Left ventricle myocardium inferior (tissue), 1 donor: Measurements from ENCODE around the gene UBE3B. TPM values are rescaled to one million over a fixed set of nuclear protein-coding genes. Genes with fewer than 3 reads are reported as not detected.
A peak's percentile ranks its signal among the peaks of the same experiment; 100 is the strongest.

Source experiments
- DNase-seq: peaks from one replicate; pipeline ENCODE4 v3.0.0-alpha.2; 2020
- H3K27ac ChIP-seq: fragments of 200-600 bp; replicated peaks from 2 replicates; pipeline ENCODE4 v1.8.0; 2021
- H3K27me3 ChIP-seq: fragments of 200-600 bp; 2 replicates; pipeline ENCODE4 v1.8.0; 2021; ENCODE audit warnings: low read depth
- H3K36me3 ChIP-seq: fragments of 200-600 bp; 2 replicates; pipeline ENCODE4 v1.8.0; 2021
- H3K4me1 ChIP-seq: fragments of 200-600 bp; 2 replicates; pipeline ENCODE4 v1.8.0; 2021
- H3K4me3 ChIP-seq: fragments of 200-600 bp; 2 replicates; pipeline ENCODE4 v1.8.0; 2021; ENCODE audit warnings: mild to moderate bottlenecking, moderate library complexity
- H3K9me3 ChIP-seq: fragments of 200-600 bp; replicated peaks from 2 replicates; pipeline ENCODE4 v1.8.0; 2021
- intact Hi-C: fragments of 100-400 bp; cut with micrococcal nuclease; formaldehyde crosslinking; loops from one replicate; pipeline ENCODE4 v1.11.0; 2022
- total RNA-seq: library from RNA; stranded (reverse); fragmentation: NEBNext Ultra II Directional; extraction: Animal tissue kit (Norgen Biotek cat#: 25700); gene quantifications from one replicate; pipeline ENCODE4 v1.2.1, GENCODE V29; 2021
- TF ChIP-seq, protein P1 (sequence below): fragments of 200-600 bp; IDR thresholded peaks from 2 replicates; pipeline ENCODE4 v1.8.0; 2021; ENCODE audit warnings: antibody characterized with exemption, mild to moderate bottlenecking, borderline replicate concordance
- donor health status: DM: no; HTN: yes; CAD: no; lungs with severe emphysema.

Gene UBE3B
- total RNA-seq, 1 donor from 2014 or later = 56.0 TPM

DNA sequence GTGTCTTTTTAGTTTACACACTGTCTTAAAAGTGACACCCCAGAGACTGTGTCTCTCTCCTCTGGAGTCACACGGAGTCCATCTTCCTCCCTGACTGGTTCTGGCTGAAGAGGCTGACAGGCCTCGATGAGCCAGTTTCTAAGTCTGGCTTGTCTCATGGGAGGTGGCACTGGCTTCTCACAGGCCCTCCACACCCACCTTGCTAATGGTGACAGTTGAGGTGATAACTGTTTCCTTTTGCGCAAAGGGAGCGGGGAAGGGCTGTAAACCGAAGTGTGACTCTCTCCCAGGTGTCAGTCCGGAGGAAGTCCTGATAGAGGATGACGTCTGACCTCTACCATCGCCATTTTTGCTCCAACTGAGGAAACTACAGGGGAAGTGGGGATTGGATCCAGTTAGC is 30.6 kb upstream of the UBE3B start:
- H3K27ac ChIP-seq = peak overlapping the region; percentile 76
- peaks cover 61% of the 10 kb centered on the region for H3K4me1 ChIP-seq
- H3K4me3 ChIP-seq = no peak overlapping the region
- TF ChIP-seq, protein P1, sequence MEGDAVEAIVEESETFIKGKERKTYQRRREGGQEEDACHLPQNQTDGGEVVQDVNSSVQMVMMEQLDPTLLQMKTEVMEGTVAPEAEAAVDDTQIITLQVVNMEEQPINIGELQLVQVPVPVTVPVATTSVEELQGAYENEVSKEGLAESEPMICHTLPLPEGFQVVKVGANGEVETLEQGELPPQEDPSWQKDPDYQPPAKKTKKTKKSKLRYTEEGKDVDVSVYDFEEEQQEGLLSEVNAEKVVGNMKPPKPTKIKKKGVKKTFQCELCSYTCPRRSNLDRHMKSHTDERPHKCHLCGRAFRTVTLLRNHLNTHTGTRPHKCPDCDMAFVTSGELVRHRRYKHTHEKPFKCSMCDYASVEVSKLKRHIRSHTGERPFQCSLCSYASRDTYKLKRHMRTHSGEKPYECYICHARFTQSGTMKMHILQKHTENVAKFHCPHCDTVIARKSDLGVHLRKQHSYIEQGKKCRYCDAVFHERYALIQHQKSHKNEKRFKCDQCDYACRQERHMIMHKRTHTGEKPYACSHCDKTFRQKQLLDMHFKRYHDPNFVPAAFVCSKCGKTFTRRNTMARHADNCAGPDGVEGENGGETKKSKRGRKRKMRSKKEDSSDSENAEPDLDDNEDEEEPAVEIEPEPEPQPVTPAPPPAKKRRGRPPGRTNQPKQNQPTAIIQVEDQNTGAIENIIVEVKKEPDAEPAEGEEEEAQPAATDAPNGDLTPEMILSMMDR = no peak
- peak; percentile 35 for DNase-seq
- peaks cover 54% of the 10 kb centered on the region for H3K36me3 ChIP-seq
- H3K9me3 ChIP-seq = no peaks in the 10 kb centered on the region
- H3K27me3 ChIP-seq = no peaks in the 10 kb centered on the region
- intact Hi-C loops = no loop called here

DNA sequence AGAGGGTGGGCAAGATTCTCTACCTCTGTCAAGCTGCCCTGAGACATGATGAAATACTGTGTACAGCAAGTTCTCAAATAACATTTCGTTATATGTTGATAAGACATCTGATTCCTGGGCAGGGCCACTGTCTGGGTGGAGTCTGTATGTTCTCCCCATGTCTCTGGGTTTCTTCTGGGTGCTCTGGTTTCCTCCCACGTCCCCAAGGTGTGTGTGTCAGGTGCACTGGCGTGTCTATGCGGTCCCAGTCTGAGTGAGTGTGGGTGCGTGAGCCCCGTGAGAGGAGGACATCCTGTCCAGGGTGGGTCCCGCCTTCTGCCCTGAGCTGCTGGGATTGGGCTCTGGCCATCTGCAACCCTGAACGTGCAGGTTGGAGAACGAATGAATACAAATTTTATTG is 30.0 kb upstream of the UBE3B start:
- no peaks in the 10 kb centered on the region for H3K9me3 ChIP-seq
- H3K4me3 ChIP-seq = no peak overlapping the region
- intact Hi-C loops = no loop called here
- H3K36me3 ChIP-seq = peaks cover 58% of the 10 kb centered on the region
- peak overlapping the region; percentile 76 for H3K27ac ChIP-seq
- peaks cover 67% of the 10 kb centered on the region for H3K4me1 ChIP-seq
- TF ChIP-seq, protein P1 = no peak
- no peaks in the 10 kb centered on the region for H3K27me3 ChIP-seq
- no peak for DNase-seq

DNA sequence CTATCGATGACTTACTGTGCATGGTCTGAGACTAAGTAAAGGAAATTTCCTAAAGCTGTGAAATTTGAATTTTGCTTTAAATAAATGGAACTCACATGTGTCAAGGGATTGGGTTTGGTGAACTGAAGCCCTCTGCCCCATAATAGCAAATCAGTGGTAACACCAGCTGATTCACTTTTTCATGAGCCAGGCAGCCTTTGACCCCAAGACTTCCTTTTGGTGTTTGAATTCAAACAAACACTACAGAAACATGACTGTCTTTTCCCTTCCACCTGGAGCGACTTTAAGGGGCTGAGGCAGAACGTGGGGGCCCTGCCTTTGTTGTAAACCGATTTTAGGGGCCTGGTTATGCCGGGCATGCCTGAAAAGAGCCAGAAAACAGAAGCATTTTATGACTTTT is 29.2 kb upstream of the UBE3B start:
- intact Hi-C loops = no loop called here
- no peak overlapping the region for H3K27ac ChIP-seq
- peaks cover 64% of the 10 kb centered on the region for H3K36me3 ChIP-seq

DNA sequence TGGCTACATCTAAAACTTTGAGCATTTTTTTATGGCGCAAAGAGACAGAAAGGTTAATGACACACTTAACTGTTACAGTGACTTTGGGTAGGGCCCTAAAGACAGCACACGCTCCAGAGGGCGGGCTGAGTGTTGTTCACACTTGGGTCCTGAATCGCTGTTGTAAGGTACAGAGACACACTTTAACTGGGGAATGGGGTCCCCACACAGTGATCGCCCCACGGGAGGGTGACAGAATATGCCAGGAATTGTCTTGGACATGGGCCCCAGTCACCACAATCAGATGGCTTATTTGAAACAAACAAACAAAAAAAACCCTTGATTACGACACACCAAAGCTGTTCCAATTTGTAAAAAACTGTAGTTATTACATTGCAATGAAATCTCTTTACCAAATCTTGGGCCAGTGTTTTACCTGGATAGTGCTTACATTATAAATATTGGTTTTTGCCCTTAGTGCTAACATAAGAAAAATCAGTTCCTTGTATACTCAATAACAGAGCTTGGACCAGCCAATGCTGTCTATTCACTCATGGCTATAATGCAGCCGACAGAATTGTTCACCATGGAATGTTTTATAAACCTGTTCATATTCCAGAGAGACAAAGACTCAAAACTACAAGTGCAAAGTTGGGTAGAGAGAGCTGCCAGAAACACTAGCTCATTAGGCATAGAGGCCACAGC is 28.6 kb upstream of the UBE3B start:
- H3K27me3 ChIP-seq = no peaks in the 10 kb centered on the region
- TF ChIP-seq, protein P1 = no peak
- intact Hi-C loops = no loop called here
- no peak overlapping the region for H3K27ac ChIP-seq
- H3K4me1 ChIP-seq = peaks cover 63% of the 10 kb centered on the region
- H3K9me3 ChIP-seq = no peaks in the 10 kb centered on the region
- H3K36me3 ChIP-seq = peaks cover 69% of the 10 kb centered on the region
- no peak for DNase-seq
- no peak overlapping the region for H3K4me3 ChIP-seq

More for the DNA sequence above, 29.2 kb upstream of the UBE3B start:
- H3K4me1 ChIP-seq = peaks cover 69% of the 10 kb centered on the region
- no peak overlapping the region for H3K4me3 ChIP-seq
- no peak for DNase-seq
- no peaks in the 10 kb centered on the region for H3K27me3 ChIP-seq
- TF ChIP-seq, protein P1 = no peak
- no peaks in the 10 kb centered on the region for H3K9me3 ChIP-seq

DNA sequence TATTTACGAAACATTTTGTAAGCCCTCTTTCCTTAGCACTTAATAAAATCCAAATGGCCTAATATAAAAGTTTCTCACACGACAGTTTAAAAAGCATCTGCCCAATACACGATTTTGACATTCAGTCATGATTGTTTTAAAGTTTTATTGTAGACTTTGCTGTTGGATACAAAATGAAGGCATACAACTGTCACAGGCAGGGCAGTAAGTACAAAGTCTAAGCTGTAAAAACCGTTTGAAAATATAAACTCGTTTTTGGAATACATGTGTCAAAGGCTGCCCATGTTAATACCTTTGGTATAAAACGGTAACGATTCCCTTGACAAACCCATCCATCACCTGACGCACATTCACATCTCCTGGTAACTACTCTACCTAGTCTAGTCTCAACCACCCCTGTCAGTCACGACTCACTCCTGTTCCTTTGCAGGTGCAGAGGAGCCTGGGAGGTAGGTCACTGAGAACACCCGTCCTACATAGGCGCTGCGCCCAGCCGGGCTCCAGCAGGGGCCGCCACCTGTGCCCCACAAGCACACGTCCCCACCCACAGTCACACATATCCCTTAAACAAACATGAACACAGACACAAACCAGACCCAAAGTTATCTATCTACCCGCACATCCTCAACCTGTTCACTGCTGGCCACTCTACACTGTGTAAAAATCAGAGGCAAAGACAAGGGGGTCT is 27.4 kb upstream of the UBE3B start:
- Histone ChIP-seq H3K4me1 (peaks cover 51% of the 10 kb centered on the region), H3K27me3 (no peaks in the 10 kb centered on the region), H3K36me3 (peaks cover 81% of the 10 kb centered on the region), H3K27ac (peak overlapping the region; percentile 27), H3K9me3 (no peaks in the 10 kb centered on the region), H3K4me3 (no peak overlapping the region)
- no peak for DNase-seq
- TF ChIP-seq, protein P1 = peak; percentile 13
- intact Hi-C loops = no loop called here
